OCI-LY1 (cell line): Measurements from ENCODE around the gene SPART.

Experiments used
- H2AFZ ChIP-seq: fragments of 200-600 bp; sonication (generic), shearing (Covaris generic); 2 replicates; pipeline ENCODE4 v1.6.0; 2014; ENCODE audit warnings: antibody characterized with exemption, mild to moderate bottlenecking, low read length
- H3F3A ChIP-seq: fragments of 200-600 bp; sonication (generic), shearing (Covaris generic); 2 replicates; pipeline ENCODE4 v1.6.0; 2014; ENCODE audit warnings: mild to moderate bottlenecking, antibody characterized with exemption, low read length, moderate library complexity; ENCODE audit not compliant: insufficient read depth
- H3K27ac ChIP-seq: fragments of 200-600 bp; sonication (generic); 2 replicates; pipeline ENCODE4 v1.5.1; 2014; ENCODE audit warnings: low read length, mixed run types, mild to moderate bottlenecking, low read depth; ENCODE audit not compliant: poor library complexity, severe bottlenecking
- H3K27me3 ChIP-seq: fragments of 200-600 bp; sonication (generic); 2 replicates; pipeline ENCODE4 v1.6.0; 2014; ENCODE audit warnings: antibody characterized with exemption, mild to moderate bottlenecking, low read length, moderate library complexity; ENCODE audit not compliant: insufficient read depth
- H3K36me3 ChIP-seq: fragments of 200-600 bp; sonication (generic); 2 replicates; pipeline ENCODE4 v1.6.1; 2014; ENCODE audit warnings: mild to moderate bottlenecking, antibody characterized with exemption, low read length, moderate library complexity, mixed read lengths; ENCODE audit not compliant: insufficient read depth
- H3K4me1 ChIP-seq: fragments of 200-600 bp; sonication (generic); 2 replicates; pipeline ENCODE4 v1.5.1; 2014; ENCODE audit warnings: mild to moderate bottlenecking, low read length, moderate library complexity; ENCODE audit not compliant: insufficient read depth, severe bottlenecking
- H3K4me2 ChIP-seq: fragments of 200-600 bp; sonication (generic), shearing (Covaris generic); 2 replicates; pipeline ENCODE4 v1.6.1; 2014; ENCODE audit warnings: low read length
- H3K4me3 ChIP-seq: fragments of 200-600 bp; sonication (generic); 2 replicates; pipeline ENCODE4 v1.5.1; 2014; ENCODE audit warnings: low read length, low read depth, mild to moderate bottlenecking, mixed read lengths; ENCODE audit not compliant: poor library complexity, severe bottlenecking
- H3K79me2 ChIP-seq: fragments of 200-600 bp; shearing (Covaris generic); 2 replicates; pipeline ENCODE4 v1.6.1; 2016; ENCODE audit warnings: mixed run types, low read length, mixed read lengths; ENCODE audit not compliant: insufficient read depth
- H3K9ac ChIP-seq: fragments of 200-600 bp; sonication (generic), shearing (Covaris generic); 2 replicates; pipeline ENCODE4 v1.6.1; 2014; ENCODE audit warnings: mild to moderate bottlenecking, low read length, mixed read lengths
- H3K9me2 ChIP-seq: fragments of 200-600 bp; sonication (generic), shearing (Covaris generic); 2 replicates; pipeline ENCODE4 v1.6.1; 2014; ENCODE audit warnings: low read depth, mild to moderate bottlenecking, low read length, mixed read lengths
- H3K9me3 ChIP-seq: fragments of 200-600 bp; shearing (Covaris generic); 2 replicates; pipeline ENCODE4 v1.6.1; 2014; ENCODE audit warnings: low read length, mixed read lengths
- H4K20me1 ChIP-seq: fragments of 200-600 bp; sonication (generic), shearing (Covaris generic); 2 replicates; pipeline ENCODE4 v1.6.0; 2016; ENCODE audit warnings: mild to moderate bottlenecking, low read length; ENCODE audit not compliant: insufficient read depth
- CTCF ChIP-seq: fragments of 200-600 bp; sonication (generic), shearing (Covaris generic); IDR thresholded peaks from 2 replicates; pipeline ENCODE4 v1.5.1; 2017; ENCODE audit warnings: mild to moderate bottlenecking, antibody characterized with exemption, low read length, moderate library complexity, mixed read lengths
- EZH2 ChIP-seq: fragments of 200-600 bp; sonication (generic), shearing (Covaris generic); IDR thresholded peaks from 2 replicates; pipeline ENCODE4 v1.8.0; 2017; ENCODE audit warnings: borderline replicate concordance, mixed run types, mild to moderate bottlenecking, antibody characterized with exemption, low read length, moderate library complexity, mixed read lengths

Gene SPART

GRCh38 chr13:36366031-36366430 is 19.8 kb upstream of the SPART start:
- H3K4me3 ChIP-seq = no peak overlapping the region
- no peaks in the 10 kb centered on the region for H3K9me2 ChIP-seq
- no peaks in the 10 kb centered on the region for H3K9me3 ChIP-seq
- H3K27me3 ChIP-seq = no peaks in the 10 kb centered on the region
- no peak overlapping the region for H3K4me2 ChIP-seq
- H3K79me2 ChIP-seq = no peaks in the 10 kb centered on the region
- no peak overlapping the region for H2AFZ ChIP-seq
- H4K20me1 ChIP-seq = no peaks in the 10 kb centered on the region
- TF ChIP-seq EZH2 (no peak), CTCF (no peak)
- H3K9ac ChIP-seq = no peak overlapping the region
- no peaks in the 10 kb centered on the region for H3K36me3 ChIP-seq
- H3K27ac ChIP-seq = no peak overlapping the region
- no peaks in the 10 kb centered on the region for H3F3A ChIP-seq
- no peaks in the 10 kb centered on the region for H3K4me1 ChIP-seq

GRCh38 chr13:36363366-36363863 is 17.2 kb upstream of the SPART start:
- no peak overlapping the region for H3K9ac ChIP-seq
- no peak overlapping the region for H3K4me2 ChIP-seq
- H3K4me3 ChIP-seq = no peak overlapping the region
- H3K4me1 ChIP-seq = no peaks in the 10 kb centered on the region
- no peaks in the 10 kb centered on the region for H3K9me2 ChIP-seq
- no peaks in the 10 kb centered on the region for H4K20me1 ChIP-seq
- H3K27me3 ChIP-seq = no peaks in the 10 kb centered on the region
- H3K9me3 ChIP-seq = no peaks in the 10 kb centered on the region
- H3F3A ChIP-seq = no peaks in the 10 kb centered on the region
- TF ChIP-seq EZH2 (no peak), CTCF (no peak)
- H3K36me3 ChIP-seq = no peaks in the 10 kb centered on the region
- no peak overlapping the region for H2AFZ ChIP-seq
- H3K79me2 ChIP-seq = no peaks in the 10 kb centered on the region
- H3K27ac ChIP-seq = no peak overlapping the region

GRCh38 chr13:36362914-36363313 is 16.7 kb upstream of the SPART start:
- H3K27ac ChIP-seq = no peak overlapping the region
- H3K4me1 ChIP-seq = no peaks in the 10 kb centered on the region
- no peaks in the 10 kb centered on the region for H3K9me2 ChIP-seq
- H3K4me3 ChIP-seq = no peak overlapping the region
- no peaks in the 10 kb centered on the region for H3K9me3 ChIP-seq
- H3K36me3 ChIP-seq = no peaks in the 10 kb centered on the region
- no peaks in the 10 kb centered on the region for H3K27me3 ChIP-seq
- no peak overlapping the region for H3K9ac ChIP-seq
- H3F3A ChIP-seq = no peaks in the 10 kb centered on the region
- H4K20me1 ChIP-seq = no peaks in the 10 kb centered on the region
- no peak overlapping the region for H2AFZ ChIP-seq
- no peak for TF ChIP-seq EZH2
- TF ChIP-seq CTCF = no peak
- H3K4me2 ChIP-seq = no peak overlapping the region
- no peaks in the 10 kb centered on the region for H3K79me2 ChIP-seq
